ENCODE results near the gene SLC25A30. TPM values are rescaled to one million over a fixed set of nuclear protein-coding genes. Genes with fewer than 3 reads are reported as not detected.

The SLC25A30 gene, protein sequence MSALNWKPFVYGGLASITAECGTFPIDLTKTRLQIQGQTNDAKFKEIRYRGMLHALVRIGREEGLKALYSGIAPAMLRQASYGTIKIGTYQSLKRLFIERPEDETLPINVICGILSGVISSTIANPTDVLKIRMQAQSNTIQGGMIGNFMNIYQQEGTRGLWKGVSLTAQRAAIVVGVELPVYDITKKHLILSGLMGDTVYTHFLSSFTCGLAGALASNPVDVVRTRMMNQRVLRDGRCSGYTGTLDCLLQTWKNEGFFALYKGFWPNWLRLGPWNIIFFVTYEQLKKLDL
- total RNA-seq (16.9 and 25.8 TPM in 2 replicates), polyA plus RNA-seq (8.7 and 11.2 TPM in 2 replicates), polyA minus RNA-seq (12.4 and 22.3 TPM in 2 replicates)
- total RNA-seq (2013): 14.4 TPM

DNA sequence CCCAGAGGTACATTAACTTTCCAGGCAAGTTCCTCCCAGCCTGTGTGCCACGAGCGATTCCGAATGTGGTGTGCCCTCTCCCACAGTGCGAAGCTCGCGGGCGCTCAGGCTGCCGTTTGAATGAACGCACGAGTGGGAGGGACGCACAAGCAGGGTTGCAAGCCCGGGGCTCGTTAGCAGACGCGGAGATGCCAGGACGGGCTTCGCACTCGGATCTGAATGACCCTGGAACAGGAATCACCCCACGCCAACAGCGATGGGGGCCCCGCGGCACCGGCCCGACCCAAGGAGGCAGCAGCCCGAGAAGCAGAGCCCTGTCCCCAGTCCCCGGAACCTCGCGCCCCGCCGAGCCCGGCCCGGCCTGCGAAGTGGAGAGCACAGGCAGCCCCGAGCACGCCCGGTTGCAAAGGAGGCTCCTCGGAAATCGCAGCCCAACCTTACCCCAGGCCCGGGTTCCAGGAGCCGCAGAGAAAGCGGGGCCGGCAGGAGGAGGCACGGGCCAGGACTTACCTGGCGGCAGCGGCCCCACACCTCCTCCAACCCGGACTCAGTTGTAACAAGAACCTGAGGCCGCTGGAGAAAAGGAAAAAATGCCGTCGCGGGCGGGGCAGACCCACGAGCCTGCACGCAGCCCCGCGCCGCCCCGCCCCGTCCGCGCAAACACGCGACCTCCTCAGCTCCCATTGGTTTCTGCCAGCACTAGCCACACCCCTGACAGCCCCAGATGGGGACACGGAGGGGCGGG is at the start of gene SLC25A30:
Gene SLC25A30 (minus strand): TSS at position 584 of the 745 bp plus-strand sequence. CDS start 6,948 bp downstream, outside the sequence.
- no peaks in the 10 kb centered on the region for H3K27me3 Mint-ChIP-seq
- peaks cover 34% of the 10 kb centered on the region for H3K79me2 ChIP-seq (ENCODE audit: control insufficient read depth, insufficient read depth, low read length)

More for the DNA sequence above, at the start of gene SLC25A30:
- Histone ChIP-seq H3K4me3 (ENCODE audit: control extremely low read depth in 1 of 5, extremely low read depth in 1 of 5, insufficient read depth in 1 of 5, low read depth in 2 of 5, low read length in 4 of 5) (peak within 1 kb of the TSS; percentile 68 to 91 (median 90)), H4K20me1 (ENCODE audit: control insufficient read depth, insufficient read depth, low read length, poor library complexity, severe bottlenecking) (peaks cover 24% of the 10 kb centered on the region), H3K9me3 (ENCODE audit: control extremely low read depth in 1 of 3, control insufficient read depth in 2 of 3, insufficient read depth in 1 of 3, low read length in 2 of 3) (no peaks in the 10 kb centered on the region), H3K9ac (ENCODE audit: low read length) (peak within 1 kb of the TSS; percentile 88), H2AFZ (ENCODE audit: insufficient read depth, low read depth, low read length, poor library complexity, severe bottlenecking) (peak within 1 kb of the TSS; percentile 91), H3K36me3 (replicated peaks in 1 of 2; ENCODE audit: control extremely low read depth in 1 of 2, control insufficient read depth in 1 of 2, extremely low read depth in 1 of 2, insufficient read depth in 2 of 2, low read length in 1 of 2) (peaks cover 0 to 6% of the 10 kb centered on the region in 2 experiments), H3K4me2 (replicated peaks; ENCODE audit: low read depth, low read length, poor library complexity, severe bottlenecking) (peak within 1 kb of the TSS; percentile 82), H3K4me1 (ENCODE audit: control insufficient read depth in 2 of 2, insufficient read depth in 2 of 2, low read length in 2 of 2) (peaks cover 9 to 11% of the 10 kb centered on the region in 2 donors), H3K27me3 (replicated peaks in 1 of 4; ENCODE audit: control extremely low read depth in 1 of 4, control insufficient read depth in 3 of 4, insufficient read depth in 4 of 4, low read length in 3 of 4) (no peaks in the 10 kb centered on the region), H3K27ac (ENCODE audit: low read length in 2 of 2) (peak within 1 kb of the TSS; percentile 70 to 87)
- Mint-ChIP-seq H3K4me1 (peaks cover 21% of the 10 kb centered on the region), H3K27ac (peak within 1 kb of the TSS; percentile 96), H3K4me3 (peak within 1 kb of the TSS; percentile 97), H3K9me3 (ENCODE audit: insufficient read depth) (no peaks in the 10 kb centered on the region)
- DNase-seq (peak; percentile 92), ATAC-seq (ENCODE audit: low read depth) (peak; percentile 95)
- under 1% methylated on average over 64 of the region's 64 CpGs for WGBS (ENCODE audit: insufficient coverage)
- CTCF ChIA-PET: interaction anchor here (1.1 to 4.2 kb wide), 4 partner anchors 24 to 109 kb away, joined by 3 to 27 read pairs (median 8); partner anchors contain the start of gene COG3
- TF ChIP-seq, protein P1, sequence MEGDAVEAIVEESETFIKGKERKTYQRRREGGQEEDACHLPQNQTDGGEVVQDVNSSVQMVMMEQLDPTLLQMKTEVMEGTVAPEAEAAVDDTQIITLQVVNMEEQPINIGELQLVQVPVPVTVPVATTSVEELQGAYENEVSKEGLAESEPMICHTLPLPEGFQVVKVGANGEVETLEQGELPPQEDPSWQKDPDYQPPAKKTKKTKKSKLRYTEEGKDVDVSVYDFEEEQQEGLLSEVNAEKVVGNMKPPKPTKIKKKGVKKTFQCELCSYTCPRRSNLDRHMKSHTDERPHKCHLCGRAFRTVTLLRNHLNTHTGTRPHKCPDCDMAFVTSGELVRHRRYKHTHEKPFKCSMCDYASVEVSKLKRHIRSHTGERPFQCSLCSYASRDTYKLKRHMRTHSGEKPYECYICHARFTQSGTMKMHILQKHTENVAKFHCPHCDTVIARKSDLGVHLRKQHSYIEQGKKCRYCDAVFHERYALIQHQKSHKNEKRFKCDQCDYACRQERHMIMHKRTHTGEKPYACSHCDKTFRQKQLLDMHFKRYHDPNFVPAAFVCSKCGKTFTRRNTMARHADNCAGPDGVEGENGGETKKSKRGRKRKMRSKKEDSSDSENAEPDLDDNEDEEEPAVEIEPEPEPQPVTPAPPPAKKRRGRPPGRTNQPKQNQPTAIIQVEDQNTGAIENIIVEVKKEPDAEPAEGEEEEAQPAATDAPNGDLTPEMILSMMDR (IDR thresholded peaks at IDR 0.05): no peak
- no peak for TF ChIP-seq EZH2 (IDR thresholded peaks at IDR 0.05; ENCODE audit: borderline replicate concordance, insufficient read depth, low read depth, low read length, poor library complexity, severe bottlenecking)
- POLR2A ChIA-PET: interaction anchor here (0.5 to 1.9 kb wide), 8 partner anchors 42 to 928 kb away, joined by 3 to 12 read pairs (median 5); partner anchors contain the start of genes COG3 and TPT1
- intact Hi-C loops (cut with micrococcal nuclease): loop anchor here (1.0 to 5.0 kb wide), 9 partner anchors 46 to 841 kb away; partner anchors contain the start of genes COG3, GPALPP1, GTF2F2 and LCP1

Data from B cell (primary cell).